ENCODE results near the gene ENDOU.

ENDOU gene

GRCh38 chr12:47751561-47751960 lies 26.3 kb upstream of the ENDOU start:
- no peak for DNase-seq (ENCODE audit: low read depth)
- TF ChIP-seq, protein P1, sequence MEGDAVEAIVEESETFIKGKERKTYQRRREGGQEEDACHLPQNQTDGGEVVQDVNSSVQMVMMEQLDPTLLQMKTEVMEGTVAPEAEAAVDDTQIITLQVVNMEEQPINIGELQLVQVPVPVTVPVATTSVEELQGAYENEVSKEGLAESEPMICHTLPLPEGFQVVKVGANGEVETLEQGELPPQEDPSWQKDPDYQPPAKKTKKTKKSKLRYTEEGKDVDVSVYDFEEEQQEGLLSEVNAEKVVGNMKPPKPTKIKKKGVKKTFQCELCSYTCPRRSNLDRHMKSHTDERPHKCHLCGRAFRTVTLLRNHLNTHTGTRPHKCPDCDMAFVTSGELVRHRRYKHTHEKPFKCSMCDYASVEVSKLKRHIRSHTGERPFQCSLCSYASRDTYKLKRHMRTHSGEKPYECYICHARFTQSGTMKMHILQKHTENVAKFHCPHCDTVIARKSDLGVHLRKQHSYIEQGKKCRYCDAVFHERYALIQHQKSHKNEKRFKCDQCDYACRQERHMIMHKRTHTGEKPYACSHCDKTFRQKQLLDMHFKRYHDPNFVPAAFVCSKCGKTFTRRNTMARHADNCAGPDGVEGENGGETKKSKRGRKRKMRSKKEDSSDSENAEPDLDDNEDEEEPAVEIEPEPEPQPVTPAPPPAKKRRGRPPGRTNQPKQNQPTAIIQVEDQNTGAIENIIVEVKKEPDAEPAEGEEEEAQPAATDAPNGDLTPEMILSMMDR (IDR thresholded peaks at IDR 0.05; ENCODE audit: insufficient read depth, low read depth, low read length, missing control alignments): no peak
- no peak overlapping the region for H3K4me3 ChIP-seq (ENCODE audit: low read depth, low read length)

DNA sequence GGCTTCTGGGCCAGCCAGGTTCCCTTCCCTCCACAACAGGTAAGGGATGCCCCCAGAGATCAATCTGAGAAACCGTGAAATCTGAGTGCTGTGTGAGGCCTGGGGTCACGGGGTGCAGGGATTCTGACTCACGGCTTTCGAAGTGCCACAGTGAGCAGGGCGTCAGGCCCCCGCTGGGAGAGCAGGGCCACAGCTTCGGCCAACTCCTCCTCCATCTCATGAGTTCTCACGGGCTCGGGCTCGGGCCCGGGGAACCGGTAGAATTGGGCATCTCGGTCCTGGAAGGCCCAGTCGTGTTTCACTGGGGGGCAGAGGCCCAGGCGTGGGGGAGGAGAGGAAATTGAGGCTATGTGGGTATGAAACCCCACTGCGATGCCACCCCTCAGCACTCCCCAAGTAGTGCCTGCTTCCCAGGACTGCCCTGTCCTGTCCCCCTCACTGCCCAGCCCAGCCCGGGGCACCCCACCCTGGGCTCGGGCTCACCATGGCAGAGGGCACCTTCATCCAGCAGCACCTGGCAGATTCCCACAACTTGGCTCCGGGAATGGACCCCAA lies 25.7 kb upstream of the ENDOU start:
- no peak for DNase-seq (ENCODE audit: low read depth)
- TF ChIP-seq, protein P1 (IDR thresholded peaks at IDR 0.05; ENCODE audit: insufficient read depth, low read depth, low read length, missing control alignments): no peak

DNA sequence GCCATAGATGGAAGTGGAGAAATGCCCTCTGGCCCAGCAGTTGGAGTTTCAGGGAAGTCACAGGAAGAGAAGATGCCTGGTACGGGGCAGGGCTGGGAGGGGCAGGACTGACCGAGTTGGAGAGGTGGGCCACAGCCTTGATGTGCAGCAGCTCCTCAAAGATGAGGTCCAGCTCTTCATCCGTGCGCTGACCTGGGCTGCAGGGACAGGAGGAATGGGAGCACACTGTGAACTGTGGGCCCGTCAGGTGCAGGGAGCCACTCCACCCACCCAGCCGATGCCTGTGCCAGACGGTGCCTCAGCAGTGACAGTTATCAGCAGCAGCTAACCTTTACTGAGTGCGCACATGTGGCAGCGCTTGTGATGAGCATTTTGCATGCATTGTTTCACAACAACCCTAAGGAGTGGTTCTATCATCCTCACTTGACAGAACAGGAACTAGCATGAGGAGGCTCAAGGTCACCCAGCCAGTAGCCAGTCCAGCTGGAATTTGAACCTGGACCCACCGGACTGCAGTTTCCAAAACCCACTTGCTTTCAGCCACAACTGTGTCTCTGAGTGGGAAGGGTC lies 25.0 kb upstream of the ENDOU start:
- no peak for DNase-seq (ENCODE audit: low read depth)
- H3K4me3 ChIP-seq (ENCODE audit: low read depth, low read length): no peak overlapping the region
- TF ChIP-seq, protein P1 (IDR thresholded peaks at IDR 0.05; ENCODE audit: insufficient read depth, low read depth, low read length, missing control alignments): no peak

More for the DNA sequence above, 25.7 kb upstream of the ENDOU start:
- no peak overlapping the region for H3K4me3 ChIP-seq (ENCODE audit: low read depth, low read length)

DNA sequence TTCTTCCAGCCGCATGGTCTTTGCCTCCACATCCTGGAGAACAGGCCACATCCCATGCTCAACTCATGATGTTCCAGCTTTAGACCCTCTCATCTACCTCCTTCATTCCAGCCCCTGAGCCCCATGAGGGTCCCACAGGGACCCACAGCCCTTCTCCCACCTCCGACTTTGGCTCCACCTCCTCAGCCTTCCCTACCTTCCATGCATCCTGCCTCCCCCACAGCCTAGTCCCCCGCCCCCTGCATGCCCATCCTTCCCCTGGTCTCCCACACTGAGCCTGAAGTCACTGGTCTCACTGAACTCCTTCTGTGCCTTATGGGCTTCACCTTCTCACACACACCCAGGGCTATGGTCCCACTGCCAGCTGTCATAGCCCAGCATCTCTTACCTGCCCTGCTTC lies 23.6 kb upstream of the ENDOU start:
- H3K4me3 ChIP-seq (ENCODE audit: low read depth, low read length): no peak overlapping the region
- DNase-seq (ENCODE audit: low read depth): no peak
- TF ChIP-seq, protein P1 (IDR thresholded peaks at IDR 0.05; ENCODE audit: insufficient read depth, low read depth, low read length, missing control alignments): no peak

DNA sequence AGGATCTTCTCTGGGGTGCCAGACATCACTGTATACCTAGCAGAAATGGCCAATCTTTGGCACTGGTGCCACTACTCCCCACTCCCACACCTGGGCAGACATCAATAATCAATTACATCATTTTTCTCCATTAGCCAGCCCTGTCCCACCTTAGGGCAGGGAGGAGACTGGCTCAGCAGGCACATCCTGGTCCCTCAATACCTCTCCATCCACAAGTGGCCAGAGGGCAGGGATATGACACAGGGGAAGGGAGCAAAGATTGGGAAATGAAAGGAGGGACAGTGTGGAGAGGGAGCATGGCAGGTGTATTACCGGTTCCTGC lies 23.2 kb upstream of the ENDOU start:
- DNase-seq (ENCODE audit: low read depth): no peak
- no peak overlapping the region for H3K4me3 ChIP-seq (ENCODE audit: low read depth, low read length)
- TF ChIP-seq, protein P1 (IDR thresholded peaks at IDR 0.05; ENCODE audit: insufficient read depth, low read depth, low read length, missing control alignments): no peak

GRCh38 chr12:47747596-47748506 lies 22.6 kb upstream of the ENDOU start:
- TF ChIP-seq, protein P1 (IDR thresholded peaks at IDR 0.05; ENCODE audit: insufficient read depth, low read depth, low read length, missing control alignments): no peak
- DNase-seq (ENCODE audit: low read depth): no peak
- H3K4me3 ChIP-seq (ENCODE audit: low read depth, low read length): no peak overlapping the region
